Adrenal gland (tissue), 12 donors: Measurements from ENCODE around the gene DHX32. TPM values are rescaled to one million over a fixed set of nuclear protein-coding genes. Genes with fewer than 3 reads are reported as not detected.

Source experiments
- DNase-seq, 7 donors: peaks; one replicate each; pipeline ENCODE4 v3.0.0-alpha.2; 2019 to 2020
- H3K27ac ChIP-seq, 5 donors: fragments of 200-600 bp; sonication (generic) in 4 of 5; 1 replicate in 3 of 5; 2 replicates in 2 of 5; pipeline versions ENCODE4 v1.5.1 to v1.8.0; 2016 to 2020; ENCODE audit warnings: mild to moderate bottlenecking in 1 of 5
- H3K27me3 ChIP-seq: fragments of 200-600 bp; 2 replicates; pipeline ENCODE4 v1.8.0; 2021
- H3K36me3 ChIP-seq, 2 donors: fragments of 200-600 bp; replicated peaks in 1 of 2; 1 replicate in 1 of 2; 2 replicates in 1 of 2; pipeline versions ENCODE4 v1.5.1 to v1.8.0; 2018 to 2022
- H3K4me1 ChIP-seq, 2 donors: fragments of 200-600 bp; replicated peaks in 1 of 2; 1 replicate in 1 of 2; 2 replicates in 1 of 2; pipeline versions ENCODE4 v1.5.1 to v1.8.0; 2018 to 2021
- H3K4me3 ChIP-seq, 4 donors: fragments of 200-600 bp; sonication (generic) in 3 of 4; one replicate each; pipeline ENCODE4 v1.5.1; 2016 to 2018
- H3K9me3 ChIP-seq, 3 donors: fragments of 200-600 bp; sonication (generic) in 1 of 3; replicated peaks in 1 of 3; 1 replicate in 2 of 3; 2 replicates in 1 of 3; pipeline versions ENCODE4 v1.5.1 to v1.8.0; 2016 to 2021
- POLR2A ChIP-seq, 2 donors: fragments of 450-650 bp; IDR thresholded peaks; one replicate each; pipeline ENCODE4 v1.6.1; 2017; ENCODE audit warnings: antibody characterized with exemption in 2 of 2, mild to moderate bottlenecking in 2 of 2, moderate library complexity in 1 of 2
- WGBS, 4 donors: extraction: QIAGEN DNeasy Blood & Tissue Kit in 2 of 4; methylation state at CpG; one replicate each; pipeline versions ENCODE4 v1.1.5 to v1.1.7; 2013 to 2017; 5-methylcytosine and 5-hydroxymethylcytosine counted together
- intact Hi-C, 2 donors: fragments of 100-400 bp; cut with DNase I; formaldehyde crosslinking; loops; one replicate each; pipeline versions ENCODE4 v1.14.1 to v1.15.0; 2022 to 2023
- polyA plus RNA-seq, 3 donors: library from polyadenylated mRNA; stranded (reverse); fragments of 200-250 nt in 2 of 3; fragments of 350-450 nt in 1 of 3; fragmentation: Illumina TruSeq in 1 of 3; extraction: RNeasy Lipid Tissue Mini Kit (QIAGEN cat#74804) in 1 of 3; gene quantifications; one replicate each; pipeline ENCODE4 v1.2.3, GENCODE V29; 2013 to 2014
- total RNA-seq, 9 donors: library from RNA; depleted of rRNA in 4 of 9; stranded (reverse); fragments of >200 nt in 4 of 9; fragments of 120-200 nt in 1 of 9; fragmentation: NEBNext Ultra II Directional in 1 of 9; extraction: Animal tissue kit (Norgen Biotek cat#: 25700) in 1 of 9; gene quantifications; one replicate each; pipeline versions ENCODE4 v1.1.0 to v1.2.4, GENCODE V29; 2013 to 2023
- TF ChIP-seq, protein P1 (sequence below), 6 experiments: fragments of 450-650 bp in 4 of 6; fragments of 200-600 bp in 2 of 6; sonication (generic) in 1 of 6; IDR thresholded peaks; 1 replicate in 5 of 6; 2 replicates in 1 of 6; pipeline versions ENCODE4 v1.5.1 to v1.8.0; 2016 to 2021; ENCODE audit warnings: antibody characterized with exemption in 6 of 6, mild to moderate bottlenecking in 2 of 6, moderate library complexity in 1 of 6
- donor health status: healthy with polysubstance abuse.
- donor health status: Bipolar disorder and iron deficiency.
- donor health status: DM: yes; HTN: yes; CAD: no.
- donor health status: DM: no; HTN: no; CAD: no.
- donor health status: DM: no; HTN: no; CAD: no.
- donor health status: DM: yes; HTN: yes; CAD: no.

DHX32 gene
- total and polyA plus RNA-seq, 12 donors, result 22.0 to 100 (median 39.2) TPM

DNA sequence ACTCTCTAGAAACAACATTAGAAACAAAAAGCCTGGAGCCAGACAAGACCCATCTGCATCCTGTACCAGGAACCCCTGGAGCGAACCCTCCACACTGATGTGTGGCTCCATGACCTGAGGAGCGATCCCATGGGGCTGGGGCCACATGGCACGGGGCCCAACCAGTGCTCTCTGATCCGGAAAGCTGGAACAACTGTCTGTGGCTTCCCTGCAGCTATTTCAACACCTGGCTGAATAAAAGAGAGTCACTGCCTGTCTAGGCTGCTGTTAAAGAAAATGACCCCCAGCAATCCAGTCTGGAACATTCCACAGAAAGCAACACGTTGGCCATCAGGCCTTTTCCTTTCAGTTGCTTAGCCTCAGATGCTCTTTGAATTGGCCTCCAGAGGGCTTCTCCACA, 79.0 kb downstream of the DHX32 start:
- Histone ChIP-seq H3K36me3 (peaks cover 0 to 33% of the 10 kb centered on the region in 2 donors), H3K4me3 (no peak overlapping the region), H3K9me3 (no peaks in the 10 kb centered on the region), H3K4me1 (no peaks in the 10 kb centered on the region), H3K27me3 (no peaks in the 10 kb centered on the region), H3K27ac (no peak overlapping the region)
- no peak for DNase-seq
- intact Hi-C loops, result no loop called here
- TF ChIP-seq, protein P1, sequence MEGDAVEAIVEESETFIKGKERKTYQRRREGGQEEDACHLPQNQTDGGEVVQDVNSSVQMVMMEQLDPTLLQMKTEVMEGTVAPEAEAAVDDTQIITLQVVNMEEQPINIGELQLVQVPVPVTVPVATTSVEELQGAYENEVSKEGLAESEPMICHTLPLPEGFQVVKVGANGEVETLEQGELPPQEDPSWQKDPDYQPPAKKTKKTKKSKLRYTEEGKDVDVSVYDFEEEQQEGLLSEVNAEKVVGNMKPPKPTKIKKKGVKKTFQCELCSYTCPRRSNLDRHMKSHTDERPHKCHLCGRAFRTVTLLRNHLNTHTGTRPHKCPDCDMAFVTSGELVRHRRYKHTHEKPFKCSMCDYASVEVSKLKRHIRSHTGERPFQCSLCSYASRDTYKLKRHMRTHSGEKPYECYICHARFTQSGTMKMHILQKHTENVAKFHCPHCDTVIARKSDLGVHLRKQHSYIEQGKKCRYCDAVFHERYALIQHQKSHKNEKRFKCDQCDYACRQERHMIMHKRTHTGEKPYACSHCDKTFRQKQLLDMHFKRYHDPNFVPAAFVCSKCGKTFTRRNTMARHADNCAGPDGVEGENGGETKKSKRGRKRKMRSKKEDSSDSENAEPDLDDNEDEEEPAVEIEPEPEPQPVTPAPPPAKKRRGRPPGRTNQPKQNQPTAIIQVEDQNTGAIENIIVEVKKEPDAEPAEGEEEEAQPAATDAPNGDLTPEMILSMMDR (IDR thresholded peaks at IDR 0.05), result no peak
- TF ChIP-seq POLR2A (IDR thresholded peaks at IDR 0.05), result no peak
- 86 to 93% (median 91%) methylated on average over 5 of the region's 5 CpGs for WGBS, 4 donors

DNA sequence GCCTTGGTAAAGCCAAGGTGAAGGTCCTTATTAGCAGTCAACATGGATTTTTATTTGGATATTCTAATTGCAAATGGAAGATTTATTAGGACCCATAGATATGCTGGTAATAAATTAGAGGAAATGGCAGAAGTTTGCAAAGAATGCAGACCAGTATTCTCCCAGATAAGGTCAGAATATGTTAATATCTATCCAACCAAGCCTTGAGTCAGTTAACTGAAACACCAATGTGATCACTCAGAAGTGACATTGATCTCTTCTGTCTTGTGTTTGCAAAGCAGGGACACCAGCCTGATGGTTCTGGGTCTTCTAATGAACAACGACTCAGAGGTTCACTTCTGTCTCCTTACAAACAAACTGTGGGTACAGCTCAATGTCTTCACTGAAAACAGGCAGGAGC, 79.5 kb downstream of the DHX32 start:
- no peak overlapping the region for H3K4me3 ChIP-seq
- H3K9me3 ChIP-seq, result no peaks in the 10 kb centered on the region
- DNase-seq, result no peak
- H3K27ac ChIP-seq, result no peak overlapping the region
- no peaks in the 10 kb centered on the region for H3K27me3 ChIP-seq
- TF ChIP-seq POLR2A (IDR thresholded peaks at IDR 0.05), result no peak
- TF ChIP-seq, protein P1 (IDR thresholded peaks at IDR 0.05), result no peak
- H3K4me1 ChIP-seq, result no peaks in the 10 kb centered on the region
- 88 to 100% (median 89%) methylated on average over 1 of the region's 1 CpG for WGBS, 4 donors
- intact Hi-C loops, result no loop called here
- peaks cover 0 to 28% of the 10 kb centered on the region in 2 donors for H3K36me3 ChIP-seq

DNA sequence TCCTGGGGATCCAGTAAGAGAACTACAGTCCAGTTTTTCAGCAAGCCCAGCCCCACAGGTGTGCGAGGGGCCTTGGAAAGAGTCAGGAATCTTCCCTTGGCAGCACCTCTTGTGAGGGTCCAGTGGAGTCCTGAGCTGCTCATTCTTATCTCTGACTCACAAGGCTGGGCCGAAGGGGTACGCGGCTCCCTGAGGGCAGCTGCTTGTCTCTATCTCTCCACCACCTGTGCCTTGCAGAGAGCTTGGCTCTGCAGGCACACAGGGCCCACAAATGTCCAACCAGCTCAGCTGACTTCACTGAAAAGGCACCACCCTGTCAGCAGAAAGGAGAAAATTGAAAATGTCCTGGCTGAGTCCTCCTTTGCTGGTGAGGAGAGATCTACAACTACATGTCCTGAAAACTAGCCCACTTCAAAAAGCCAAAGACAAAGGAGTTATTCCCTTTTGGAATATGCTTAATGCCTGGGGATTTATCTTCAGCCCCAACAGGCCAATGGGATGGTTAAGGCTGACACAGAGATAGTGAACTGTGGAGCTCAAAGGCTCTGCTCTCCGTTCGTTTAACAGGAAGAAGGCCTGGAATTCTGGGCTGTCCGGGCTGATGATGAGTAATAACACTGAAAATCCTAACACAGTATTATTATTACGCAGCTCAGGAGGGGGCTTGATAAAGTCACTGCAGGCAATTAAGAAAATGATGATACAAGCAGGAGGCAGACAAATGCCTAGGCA, 81.5 kb downstream of the DHX32 start:
- no peaks in the 10 kb centered on the region for H3K4me1 ChIP-seq
- peaks cover 0 to 19% of the 10 kb centered on the region in 2 donors for H3K36me3 ChIP-seq
- TF ChIP-seq, protein P1 (IDR thresholded peaks at IDR 0.05), result no peak
- no peak for TF ChIP-seq POLR2A (IDR thresholded peaks at IDR 0.05)
- no peak for DNase-seq
- no peak overlapping the region for H3K4me3 ChIP-seq
- 94 to 98% (median 95%) methylated on average over 7 to 8 of the region's 8 CpGs for WGBS, 4 donors
- intact Hi-C loops, result no loop called here
- no peaks in the 10 kb centered on the region for H3K9me3 ChIP-seq
- no peak overlapping the region for H3K27ac ChIP-seq
- no peaks in the 10 kb centered on the region for H3K27me3 ChIP-seq

DNA sequence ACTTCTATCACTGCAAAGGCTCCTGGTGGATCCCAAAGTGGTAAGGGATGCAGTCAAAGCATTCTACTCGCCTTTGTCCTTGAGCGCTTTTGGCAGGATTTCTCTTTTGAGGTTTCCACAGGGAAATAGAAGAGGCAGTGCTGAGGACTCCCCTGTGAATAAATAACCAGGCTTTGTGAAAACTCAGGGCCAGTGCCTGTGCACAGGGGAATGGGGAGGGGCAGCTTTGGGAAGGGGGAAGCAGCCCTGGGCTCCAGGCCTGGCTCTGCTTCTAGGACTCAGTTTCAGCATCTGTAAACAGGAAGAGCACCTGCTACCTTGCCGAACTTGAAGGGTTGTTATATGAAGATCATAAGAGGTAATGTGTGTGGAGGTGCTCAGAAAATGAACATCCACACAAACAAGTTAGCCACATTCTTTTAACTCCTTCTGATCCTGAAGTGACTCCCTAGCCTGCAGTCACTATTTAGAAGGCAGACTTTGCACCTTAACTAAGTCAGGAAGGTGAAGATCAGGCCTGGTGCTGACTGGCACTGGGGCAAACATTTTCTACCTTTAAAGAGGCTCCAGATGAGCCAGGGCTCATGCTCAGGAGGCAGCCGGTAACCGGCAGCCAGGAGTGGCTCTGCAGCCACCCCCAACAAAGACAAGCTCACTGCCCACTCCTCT, 83.0 kb downstream of the DHX32 start:
- Histone ChIP-seq H3K27ac (no peak overlapping the region), H3K4me3 (no peak overlapping the region), H3K9me3 (no peaks in the 10 kb centered on the region), H3K4me1 (no peaks in the 10 kb centered on the region), H3K36me3 (peaks cover 0 to 29% of the 10 kb centered on the region in 2 donors), H3K27me3 (no peaks in the 10 kb centered on the region)
- DNase-seq, result no peak
- 54 to 86% (median 78%) methylated on average over 5 of the region's 5 CpGs for WGBS, 4 donors
- TF ChIP-seq, protein P1 (IDR thresholded peaks at IDR 0.05), result no peak
- no peak for TF ChIP-seq POLR2A (IDR thresholded peaks at IDR 0.05)
- intact Hi-C loops, result no loop called here
